HG03575 (cell line): ENCODE data around the gene NT5C3B.
"Not testable (repeated sequence)": the region's sequence is repeated elsewhere in the genome, so short reads cannot be mapped to it uniquely, and the experiment has no call there.

Source experiments
- ATAC-seq: cut with Tn5 transposase; IDR thresholded peaks from one replicate; pipeline ENCODE4 v1.9.1; 2021; ENCODE audit not compliant: unreplicated experiment, insufficient number of reproducible peaks, low FRiP score; ENCODE audit errors: extremely low read depth

The NT5C3B gene

GRCh38 chr17:41792845-41793783 is 42.9 kb downstream of the NT5C3B start:
- no peak for ATAC-seq

GRCh38 chr17:41787021-41787418 is 49.0 kb downstream of the NT5C3B start:
- no peak for ATAC-seq

- ATAC-seq = no peak
Observed at GRCh38 chr17:41786227-41787020, 49.6 kb downstream of the NT5C3B start, which contains the start of gene JUP. Gene JUP, minus strand, starts transcription at chr17:41786711. Its CDS starts 14,857 bp downstream, at chr17:41771854.

GRCh38 chr17:41785859-41786226 is 50.2 kb downstream of the NT5C3B start:
- no peak for ATAC-seq

GRCh38 chr17:41785091-41785858 is 50.8 kb downstream of the NT5C3B start:
- no peak for ATAC-seq

GRCh38 chr17:41784207-41784744 is 51.8 kb downstream of the NT5C3B start:
- ATAC-seq = no peak

GRCh38 chr17:41782142-41782541 is 53.9 kb downstream of the NT5C3B start:
- no peak for ATAC-seq

- ATAC-seq = no peak
Observed at GRCh38 chr17:41781404-41782110, 54.5 kb downstream of the NT5C3B start.

- ATAC-seq = no peak
Observed at GRCh38 chr17:41779954-41780353, 56.1 kb downstream of the NT5C3B start.

GRCh38 chr17:41777574-41778188 is 58.4 kb downstream of the NT5C3B start:
- ATAC-seq = no peak

- ATAC-seq = no peak
Observed at GRCh38 chr17:41777157-41777573, 58.9 kb downstream of the NT5C3B start.

- ATAC-seq = not testable (repeated sequence)
Observed at GRCh38 chr17:41776262-41776900, 59.7 kb downstream of the NT5C3B start.

GRCh38 chr17:41775394-41776226 is 60.4 kb downstream of the NT5C3B start:
- ATAC-seq = no peak
